Effector memory CD4-positive, alpha-beta T cell (primary cell): ENCODE results near the gene TNXB.
"Not testable (repeated sequence)": the region's sequence is repeated elsewhere in the genome, so short reads cannot be mapped to it uniquely, and the experiment has no call there.

ENCODE experiments used
- DNase-seq, 3 donors: peaks; one replicate each; pipeline ENCODE4 v3.0.0-alpha.2; 2020
- H3K27ac ChIP-seq: 2 replicates; pipeline ENCODE4 v1.7.0; 2013; ENCODE audit warnings: mild to moderate bottlenecking, low read length, moderate library complexity; ENCODE audit not compliant: insufficient read depth, poor library complexity, severe bottlenecking
- H3K27me3 ChIP-seq: replicated peaks from 2 replicates; pipeline ENCODE4 v1.7.0; 2013; ENCODE audit warnings: mild to moderate bottlenecking, low read length; ENCODE audit not compliant: insufficient read depth, control insufficient read depth, poor library complexity, severe bottlenecking
- H3K36me3 ChIP-seq: 2 replicates; pipeline ENCODE4 v1.7.0; 2013; ENCODE audit warnings: mild to moderate bottlenecking, low read length, moderate library complexity; ENCODE audit not compliant: control insufficient read depth, insufficient read depth
- H3K4me1 ChIP-seq: 2 replicates; pipeline ENCODE4 v1.7.0; 2013; ENCODE audit warnings: low read length, mild to moderate bottlenecking; ENCODE audit not compliant: control insufficient read depth, insufficient read depth, poor library complexity, severe bottlenecking
- H3K4me3 ChIP-seq: 2 replicates; pipeline ENCODE4 v1.7.0; 2013; ENCODE audit warnings: low read length, low read depth, mild to moderate bottlenecking; ENCODE audit not compliant: insufficient read depth, poor library complexity, severe bottlenecking
- H3K9me3 ChIP-seq: 2 replicates; pipeline ENCODE4 v1.7.0; 2013; ENCODE audit warnings: mild to moderate bottlenecking, low read length, moderate library complexity; ENCODE audit not compliant: control insufficient read depth

TNXB gene

DNA sequence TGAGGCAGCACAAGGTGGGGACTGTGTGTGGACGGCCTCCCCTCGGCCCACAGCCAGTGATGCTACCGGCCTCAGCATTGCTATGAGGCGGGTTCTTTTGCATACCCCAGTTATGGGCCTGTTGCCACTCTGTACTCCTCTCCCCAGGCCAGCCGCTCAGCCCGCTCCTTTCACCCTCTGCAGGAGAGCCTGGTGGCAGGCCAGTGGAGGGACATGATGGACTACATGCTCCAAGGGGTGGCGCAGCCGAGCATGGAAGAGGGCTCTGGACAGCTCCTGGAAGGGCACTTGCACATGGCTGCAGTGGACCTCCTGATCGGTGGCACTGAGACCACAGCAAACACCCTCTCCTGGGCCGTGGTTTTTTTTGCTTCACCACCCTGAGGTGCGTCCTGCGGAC, 102.1 kb downstream of the TNXB start:
- not testable (repeated sequence) for H3K4me3 ChIP-seq, H3K4me1 ChIP-seq, H3K9me3 ChIP-seq, DNase-seq, H3K27me3 ChIP-seq, H3K36me3 ChIP-seq, H3K27ac ChIP-seq

DNA sequence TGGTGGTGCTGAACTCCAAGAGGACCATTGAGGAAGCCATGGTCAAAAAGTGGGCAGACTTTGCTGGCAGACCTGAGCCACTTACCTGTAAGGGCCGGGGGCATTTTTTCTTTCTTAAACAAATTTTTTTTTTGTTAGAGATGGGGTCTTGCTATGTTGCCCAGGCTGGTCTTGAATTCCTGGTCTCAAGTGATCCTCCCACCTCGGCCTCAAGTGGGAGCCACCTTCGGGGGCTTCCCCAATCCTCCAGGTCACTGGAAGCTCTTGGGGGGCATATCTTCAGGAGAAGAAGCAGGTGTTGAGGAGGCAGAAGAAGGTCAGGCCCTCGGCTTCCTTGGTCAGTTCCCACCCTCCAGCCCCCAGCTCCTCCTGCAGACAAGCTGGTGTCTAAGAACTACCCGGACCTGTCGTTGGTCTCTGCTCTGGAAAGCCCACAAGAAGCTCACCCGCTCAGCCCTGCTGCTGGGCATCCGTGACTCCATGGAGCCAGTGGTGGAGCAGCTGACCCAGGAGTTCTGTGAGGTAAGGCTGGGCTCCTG, 103.1 kb downstream of the TNXB start:
- H3K27ac ChIP-seq, H3K27me3 ChIP-seq, DNase-seq, H3K9me3 ChIP-seq, H3K4me3 ChIP-seq, H3K4me1 ChIP-seq, H3K36me3 ChIP-seq: not testable (repeated sequence)

DNA sequence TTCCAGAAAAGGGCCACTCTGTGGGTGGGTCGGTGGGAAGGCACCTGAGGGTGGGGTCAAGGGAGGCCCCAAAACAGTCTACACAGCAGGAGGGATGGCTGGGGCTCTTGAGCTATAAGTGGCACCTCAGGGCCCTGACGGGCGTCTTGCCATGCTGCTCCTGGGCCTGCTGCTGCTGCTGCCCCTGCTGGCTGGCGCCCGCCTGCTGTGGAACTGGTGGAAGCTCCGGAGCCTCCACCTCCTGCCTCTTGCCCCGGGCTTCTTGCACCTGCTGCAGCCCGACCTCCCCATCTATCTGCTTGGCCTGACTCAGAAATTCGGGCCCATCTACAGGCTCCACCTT, 103.6 kb downstream of the TNXB start:
- H3K27me3 ChIP-seq, DNase-seq, H3K36me3 ChIP-seq, H3K9me3 ChIP-seq, H3K27ac ChIP-seq, H3K4me1 ChIP-seq, H3K4me3 ChIP-seq: not testable (repeated sequence)

DNA sequence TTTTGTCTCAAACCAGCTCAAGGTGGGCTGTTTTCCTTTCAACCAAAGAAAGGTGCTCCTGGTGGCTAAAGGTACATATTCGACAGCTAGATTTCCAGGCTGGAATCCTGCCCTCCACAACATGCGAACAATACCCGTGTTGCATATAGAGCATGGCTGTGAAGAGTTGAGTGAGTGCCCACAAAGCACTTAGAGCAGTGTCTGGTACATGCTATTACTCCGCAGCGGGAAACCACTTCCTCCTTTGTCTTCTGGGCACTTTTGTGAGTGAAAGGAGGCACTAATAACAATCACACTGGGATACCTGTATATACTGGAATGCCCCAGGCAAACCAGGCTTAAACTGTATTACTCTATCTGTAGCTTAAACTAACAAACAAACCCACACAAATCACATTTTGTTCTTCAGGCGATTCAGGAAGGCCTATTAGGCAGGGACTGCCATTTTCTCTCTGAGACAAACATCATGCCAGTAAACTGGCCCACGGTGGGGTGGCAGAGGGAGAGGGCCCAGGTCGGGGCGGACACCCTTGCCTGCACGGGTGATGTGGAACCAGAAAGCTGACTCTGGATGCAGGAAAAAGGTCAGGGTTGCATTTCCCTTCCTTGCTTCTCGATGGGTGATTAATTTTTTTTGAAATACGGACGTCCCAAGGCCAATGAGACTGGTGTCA, 104.1 kb downstream of the TNXB start:
- H3K4me1 ChIP-seq, H3K27me3 ChIP-seq, H3K4me3 ChIP-seq, H3K27ac ChIP-seq, H3K36me3 ChIP-seq, H3K9me3 ChIP-seq, DNase-seq: not testable (repeated sequence)

DNA sequence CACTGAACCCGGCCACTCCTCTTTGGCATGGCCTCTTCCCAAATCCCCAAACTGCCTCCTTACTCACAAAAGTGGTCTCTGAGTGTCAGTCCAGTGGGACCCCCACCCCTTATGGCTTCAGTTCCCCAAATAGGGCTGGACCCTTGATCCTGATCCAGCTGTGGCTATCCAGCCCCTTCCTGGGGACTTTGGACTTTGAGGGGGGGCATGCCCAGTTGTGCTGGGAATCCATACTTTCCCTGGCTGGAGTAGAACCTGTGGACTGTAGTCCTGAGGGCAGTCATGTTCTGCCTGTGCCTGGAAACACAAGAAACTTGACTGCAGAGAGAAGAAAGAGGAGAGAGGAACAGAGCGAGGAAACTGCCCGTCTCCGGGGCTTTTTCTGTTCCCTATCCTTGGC, 104.7 kb downstream of the TNXB start:
- H3K27ac ChIP-seq, H3K4me3 ChIP-seq, H3K36me3 ChIP-seq, DNase-seq, H3K4me1 ChIP-seq, H3K27me3 ChIP-seq, H3K9me3 ChIP-seq: not testable (repeated sequence)

DNA sequence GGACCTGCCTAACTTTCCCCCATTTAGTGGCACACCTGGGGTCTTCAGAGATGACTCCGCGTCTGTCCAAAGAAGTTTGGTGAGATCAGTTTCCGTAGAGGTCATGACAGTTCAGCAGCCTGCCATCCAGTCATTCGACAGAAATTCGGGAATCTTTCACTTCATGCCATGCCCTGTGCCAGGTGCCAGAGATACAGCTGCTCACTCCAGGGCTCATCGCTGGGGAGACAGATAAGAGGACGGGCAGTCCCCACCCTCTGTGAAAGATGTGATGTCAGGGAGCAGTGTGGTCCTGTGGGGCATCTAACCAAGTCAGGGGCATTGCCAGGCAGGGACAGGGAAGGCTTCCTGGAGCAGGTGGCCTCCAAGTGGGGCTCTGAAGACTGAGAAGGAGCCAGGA, 105.8 kb downstream of the TNXB start:
- H3K4me1 ChIP-seq, H3K27me3 ChIP-seq, H3K27ac ChIP-seq, H3K4me3 ChIP-seq, H3K36me3 ChIP-seq, DNase-seq, H3K9me3 ChIP-seq: not testable (repeated sequence)

DNA sequence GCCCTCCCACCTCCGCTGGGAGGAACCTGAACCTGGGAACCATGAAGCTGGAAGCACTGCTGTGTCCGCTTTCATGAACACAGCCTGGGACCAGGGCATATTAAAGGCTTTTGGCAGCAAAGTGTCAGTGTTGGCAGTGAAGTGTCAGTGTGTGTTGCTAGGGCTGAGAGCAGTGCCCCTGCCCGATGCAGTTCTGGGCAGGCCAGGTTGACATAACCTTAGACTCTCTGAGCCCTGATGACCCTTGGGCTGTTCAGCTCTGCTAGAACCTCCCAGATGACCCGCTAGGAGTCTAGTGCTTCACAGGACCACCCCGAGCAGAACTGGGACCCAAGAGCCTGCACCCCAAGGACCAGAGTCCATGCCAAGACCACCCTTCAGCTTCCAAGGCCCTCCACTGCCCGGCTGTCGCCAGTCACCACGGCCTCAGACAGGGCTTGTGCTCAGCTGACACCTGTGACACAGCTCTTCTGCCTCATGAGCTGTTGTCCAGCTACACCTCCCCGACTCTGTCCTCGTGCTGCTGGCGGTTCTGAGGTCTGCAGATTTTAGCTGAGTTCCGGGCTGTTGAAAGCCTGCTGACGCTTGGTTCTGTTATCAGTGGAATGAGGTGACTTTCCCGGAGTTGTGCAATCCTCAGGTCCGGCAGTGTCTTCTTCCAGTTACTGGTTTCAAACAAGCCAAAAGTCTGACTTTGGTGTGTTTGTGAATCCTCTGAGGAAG, 106.4 kb downstream of the TNXB start:
- H3K4me1 ChIP-seq, H3K36me3 ChIP-seq, H3K4me3 ChIP-seq, H3K27me3 ChIP-seq, H3K27ac ChIP-seq, H3K9me3 ChIP-seq, DNase-seq: not testable (repeated sequence)

DNA sequence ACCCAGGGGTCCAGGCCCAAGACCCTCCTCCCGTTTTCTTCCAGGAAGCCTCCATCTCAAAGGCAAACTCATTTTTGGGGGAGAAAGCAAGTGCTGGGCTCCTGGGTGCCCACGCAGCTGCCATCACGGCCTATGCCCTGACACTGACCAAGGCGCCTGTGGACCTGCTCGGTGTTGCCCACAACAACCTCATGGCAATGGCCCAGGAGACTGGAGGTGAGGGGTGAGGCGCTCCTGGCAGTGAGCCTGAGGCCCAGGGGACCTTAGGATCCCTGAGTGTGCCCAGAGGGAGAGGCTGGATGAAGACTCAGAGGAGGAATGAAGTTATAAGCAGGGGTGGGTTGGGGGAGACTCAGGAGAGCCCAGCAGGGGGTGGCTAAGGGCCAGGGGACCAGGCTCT, 112.8 kb downstream of the TNXB start:
- not testable (repeated sequence) for H3K27ac ChIP-seq, DNase-seq, H3K27me3 ChIP-seq, H3K4me3 ChIP-seq, H3K9me3 ChIP-seq, H3K36me3 ChIP-seq, H3K4me1 ChIP-seq

DNA sequence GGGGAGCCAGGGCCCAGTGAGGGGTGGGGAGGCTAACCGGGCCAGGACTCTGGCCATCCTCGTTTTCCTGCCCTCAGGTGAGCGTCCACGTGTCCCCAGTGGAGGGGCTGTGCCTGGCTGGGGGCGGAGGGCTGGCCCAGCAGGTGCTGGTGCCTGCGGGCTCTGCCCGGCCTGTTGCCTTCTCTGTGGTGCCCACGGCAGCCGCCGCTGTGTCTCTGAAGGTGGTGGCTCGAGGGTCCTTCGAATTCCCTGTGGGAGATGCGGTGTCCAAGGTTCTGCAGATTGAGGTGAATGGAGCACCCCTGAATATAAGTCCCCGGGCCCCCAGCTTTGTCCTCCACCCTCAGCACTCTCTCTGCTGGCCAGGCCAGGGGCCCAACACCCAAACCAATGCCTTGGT, 114.7 kb downstream of the TNXB start:
- H3K4me3 ChIP-seq, H3K27me3 ChIP-seq, H3K9me3 ChIP-seq, DNase-seq, H3K27ac ChIP-seq, H3K36me3 ChIP-seq, H3K4me1 ChIP-seq: not testable (repeated sequence)
